ENCODE measurements around the gene GRIA3.

DNA sequence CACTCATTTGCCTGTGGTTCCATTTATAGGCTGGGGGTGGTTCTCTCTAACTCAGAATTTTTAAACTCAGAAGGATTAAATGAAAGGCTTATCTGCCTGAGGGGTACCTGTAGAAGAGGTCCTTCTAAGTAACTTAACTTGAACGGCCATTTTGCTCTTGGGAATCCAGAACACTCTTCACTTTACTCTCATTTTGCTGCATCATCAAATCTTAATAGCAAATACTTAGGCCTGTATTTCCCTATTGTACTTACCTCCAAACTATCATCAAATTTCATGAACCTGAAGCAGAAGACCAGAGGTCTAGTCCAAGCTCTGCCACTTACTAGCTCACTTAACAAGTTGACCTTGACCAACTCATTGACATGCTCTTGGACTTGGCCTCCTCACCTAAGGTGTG lies 70.4 kb downstream of the GRIA3 start:
- TF ChIP-seq POLR2A (IDR thresholded peaks at IDR 0.05; ENCODE audit: low read length) (no peak), GATA1 (IDR thresholded peaks at IDR 0.05; ENCODE audit: low read depth, low read length) (no peak)
